Hippocampal formation (tissue), 2 donors: ENCODE data around the gene CDH4.
A peak's percentile ranks its signal among the peaks of the same experiment; 100 is the strongest.

Source experiments
- DNase-seq, 2 donors: peaks; one replicate each; lab custom pipeline; 2025; lab: John Stamatoyannopoulos, UW

The CDH4 gene

DNA sequence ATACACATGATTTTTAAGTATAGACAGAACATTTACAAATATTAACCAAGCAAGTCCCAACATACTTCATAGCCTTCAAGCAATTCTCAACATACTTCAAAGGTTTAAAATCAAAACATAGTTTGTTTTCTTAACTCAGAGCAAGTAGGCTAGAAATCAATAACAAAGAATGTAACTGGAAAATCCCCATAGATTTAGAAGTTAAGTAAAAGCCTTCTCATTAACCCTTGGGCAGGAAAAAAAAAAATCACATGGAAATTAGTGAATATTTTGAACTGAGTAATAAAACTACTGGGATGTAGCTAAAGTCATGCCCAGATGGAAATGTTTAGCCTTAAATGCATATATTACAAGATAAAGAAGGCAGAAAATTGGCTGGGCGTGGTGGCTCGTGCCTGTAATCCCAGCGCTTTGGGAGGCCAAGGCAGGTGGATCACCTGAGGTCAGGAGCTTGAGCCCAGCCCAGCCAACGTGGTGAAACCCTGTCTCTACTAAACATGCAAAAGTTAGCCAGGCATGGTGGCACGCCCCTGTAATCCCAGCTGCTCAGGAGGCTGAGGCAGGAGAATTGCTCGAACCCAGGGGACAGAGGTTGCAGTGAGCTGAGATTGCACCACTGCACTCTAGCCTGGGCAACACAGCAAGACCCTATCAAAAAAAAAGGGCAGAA is 497.5 kb downstream of the CDH4 start:
- DNase-seq = no peak

DNA sequence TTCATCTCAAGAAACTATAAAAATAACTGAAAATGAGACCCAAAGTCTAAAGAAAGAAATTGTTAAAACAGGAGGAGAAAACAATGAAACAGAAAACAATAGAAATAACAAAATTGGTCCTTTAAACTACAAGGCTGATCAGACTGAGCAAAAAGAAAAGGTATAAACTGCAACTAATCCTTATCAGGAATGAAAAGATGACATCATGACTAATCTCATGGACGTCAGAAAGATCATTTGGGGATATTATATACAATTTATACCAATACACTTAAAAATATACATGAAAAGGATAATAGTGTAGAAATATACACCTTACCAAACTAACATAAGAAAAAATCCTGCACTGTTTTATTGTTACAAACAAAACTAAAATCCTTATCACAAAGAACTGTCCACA is 498.0 kb downstream of the CDH4 start:
- no peak for DNase-seq

DNA sequence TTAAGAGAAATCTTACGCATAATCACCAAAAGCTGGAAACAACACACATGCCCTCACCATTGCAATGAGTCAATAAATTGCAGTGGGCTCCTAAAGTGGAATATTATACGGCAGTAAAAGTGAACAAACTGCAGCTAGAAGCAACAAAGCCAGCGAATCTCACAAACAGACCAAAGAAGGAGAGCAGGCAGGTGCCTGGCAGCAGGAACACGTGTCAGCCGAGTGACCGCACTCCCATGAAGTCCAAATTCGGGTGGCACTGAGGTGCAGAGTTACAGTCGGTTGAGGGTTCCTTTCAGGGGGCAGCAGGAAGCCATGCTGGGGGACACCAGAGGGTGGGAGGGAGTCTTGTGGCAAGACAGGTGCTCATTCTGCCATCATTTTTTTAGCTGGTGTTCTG is 500.5 kb downstream of the CDH4 start:
- no peak for DNase-seq

GRCh38 chr20:61753316-61753942 is 501.4 kb downstream of the CDH4 start:
- DNase-seq = no peak

DNA sequence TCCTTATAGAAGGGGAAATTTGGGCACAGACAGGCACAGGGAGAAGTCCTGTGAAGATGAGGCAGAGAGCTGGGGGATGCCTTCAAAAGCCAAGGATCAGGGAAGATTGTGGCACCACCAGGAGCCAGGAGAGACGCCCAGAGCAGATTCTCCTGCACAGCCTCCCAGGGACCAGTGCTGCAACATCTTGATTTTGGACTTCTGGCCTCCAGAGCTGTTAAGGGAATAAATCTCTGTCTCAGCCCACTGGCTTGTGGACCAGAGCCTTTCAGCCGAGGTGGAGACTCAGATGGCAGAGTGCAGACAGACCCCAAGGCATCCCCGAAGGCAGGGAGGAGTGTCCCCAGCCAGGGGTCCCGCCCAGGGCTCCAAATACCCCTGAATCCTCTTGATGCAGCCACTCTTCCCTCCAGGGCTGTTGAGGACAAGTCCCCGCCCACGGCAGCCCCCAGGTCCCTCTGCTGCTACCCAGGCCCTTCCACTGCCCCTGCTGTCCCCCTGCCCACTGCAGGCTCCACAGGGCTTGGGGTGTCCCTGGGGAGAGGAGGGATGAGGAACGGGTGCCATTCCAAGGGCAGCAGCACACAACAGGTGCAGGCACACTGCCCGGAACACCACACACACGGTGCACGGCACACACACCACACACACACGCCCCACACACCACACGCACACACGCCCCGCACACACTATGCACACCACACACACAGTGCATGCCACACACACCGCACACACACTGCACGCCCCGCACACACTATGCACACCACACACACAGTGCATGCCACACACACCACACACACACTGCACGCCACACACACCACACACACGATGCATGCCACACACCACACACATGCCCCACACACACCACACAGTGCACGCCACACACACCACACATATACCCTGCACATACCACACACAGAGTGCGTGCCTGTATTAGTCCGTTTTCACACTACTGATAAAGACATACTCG is 502.2 kb downstream of the CDH4 start:
- DNase-seq = no peak

GRCh38 chr20:61754976-61755778 is 503.1 kb downstream of the CDH4 start:
- no peak for DNase-seq

DNA sequence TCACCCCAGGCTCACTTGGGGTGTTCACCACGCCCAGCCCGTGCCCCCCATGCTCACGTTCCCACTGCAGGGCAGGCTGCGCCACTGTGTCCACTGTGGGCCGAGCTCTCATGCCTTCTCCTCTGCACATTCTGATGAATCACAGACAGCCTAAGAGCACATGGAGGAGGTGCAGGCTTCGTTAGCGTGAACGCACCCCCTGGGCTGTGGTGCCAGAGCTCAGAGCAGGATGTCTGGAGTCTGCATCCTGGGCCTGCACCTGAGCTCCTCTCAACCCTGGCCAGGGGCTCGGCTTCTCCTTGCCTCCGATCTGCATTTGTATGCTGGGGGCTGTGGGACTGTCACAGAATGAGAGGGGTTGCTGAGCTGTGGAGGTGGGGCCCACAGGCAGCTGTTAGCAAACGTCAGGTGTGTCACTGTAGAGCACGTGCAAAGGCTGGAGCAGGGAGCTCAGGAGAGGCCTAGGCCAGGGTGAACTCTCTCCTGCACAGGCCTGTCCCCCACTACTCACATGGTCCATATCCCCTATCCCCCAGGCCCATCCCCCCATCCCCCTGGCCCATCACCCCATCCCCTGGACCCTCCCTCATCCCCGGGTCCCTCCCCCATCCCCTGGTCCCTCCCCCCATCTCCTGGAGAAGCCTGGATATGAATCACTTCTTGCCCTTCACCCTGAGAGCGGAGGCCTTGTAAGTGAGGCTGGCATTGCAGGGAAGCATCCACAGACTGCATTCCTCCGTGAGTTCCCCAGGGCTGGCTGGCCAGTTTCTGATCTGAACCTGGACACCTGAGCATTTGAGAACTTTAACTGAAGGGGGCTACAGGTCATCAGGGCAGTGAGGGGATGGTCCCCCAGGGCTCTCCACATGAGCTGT is 504.1 kb downstream of the CDH4 start:
- no peak for DNase-seq

- DNase-seq = no peak
Measured at GRCh38 chr20:61756966-61757677, 505.1 kb downstream of the CDH4 start.

DNA sequence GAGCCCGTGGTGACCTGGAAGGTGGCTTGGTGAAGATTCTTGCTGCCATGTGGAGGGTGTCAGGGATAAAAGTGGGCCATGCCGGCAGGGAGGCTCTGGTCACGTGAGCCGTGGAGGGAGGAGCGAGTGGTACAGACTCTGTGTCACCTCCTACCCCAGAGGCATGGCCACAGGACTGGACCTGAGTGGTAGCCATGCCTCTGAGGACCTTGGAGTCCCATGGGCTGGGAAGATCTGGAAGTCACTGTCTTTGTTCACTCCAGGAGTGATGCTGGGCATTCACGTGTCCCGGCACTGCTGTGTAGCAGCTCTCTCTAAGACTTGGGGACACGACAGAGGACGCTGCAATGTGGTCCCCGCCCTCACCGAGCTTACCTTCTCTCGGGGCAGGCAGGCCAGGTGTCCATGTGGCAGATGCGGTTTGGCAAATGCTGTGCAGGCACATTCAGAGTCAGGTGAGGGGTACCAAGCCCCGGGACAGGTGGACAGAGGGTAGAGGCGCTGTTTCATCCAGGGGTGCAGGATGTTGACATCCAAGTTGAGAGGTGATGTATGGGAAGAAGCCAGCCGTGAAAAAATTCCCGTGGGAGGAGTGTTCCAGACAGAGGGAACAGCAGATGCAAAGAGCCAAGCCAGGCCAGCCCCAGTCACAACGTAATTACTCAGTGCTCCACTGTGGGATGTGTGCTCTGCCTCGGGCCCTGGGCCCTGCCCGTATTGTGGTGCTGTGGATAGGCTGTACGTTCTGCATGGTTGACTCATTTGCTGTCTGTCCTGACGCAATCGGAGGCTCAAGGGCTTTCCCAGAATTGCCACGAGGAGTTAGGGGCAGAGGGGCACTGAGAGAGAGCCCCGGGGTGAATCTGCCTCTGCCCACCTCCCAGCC is 505.9 kb downstream of the CDH4 start:
- no peak for DNase-seq

DNA sequence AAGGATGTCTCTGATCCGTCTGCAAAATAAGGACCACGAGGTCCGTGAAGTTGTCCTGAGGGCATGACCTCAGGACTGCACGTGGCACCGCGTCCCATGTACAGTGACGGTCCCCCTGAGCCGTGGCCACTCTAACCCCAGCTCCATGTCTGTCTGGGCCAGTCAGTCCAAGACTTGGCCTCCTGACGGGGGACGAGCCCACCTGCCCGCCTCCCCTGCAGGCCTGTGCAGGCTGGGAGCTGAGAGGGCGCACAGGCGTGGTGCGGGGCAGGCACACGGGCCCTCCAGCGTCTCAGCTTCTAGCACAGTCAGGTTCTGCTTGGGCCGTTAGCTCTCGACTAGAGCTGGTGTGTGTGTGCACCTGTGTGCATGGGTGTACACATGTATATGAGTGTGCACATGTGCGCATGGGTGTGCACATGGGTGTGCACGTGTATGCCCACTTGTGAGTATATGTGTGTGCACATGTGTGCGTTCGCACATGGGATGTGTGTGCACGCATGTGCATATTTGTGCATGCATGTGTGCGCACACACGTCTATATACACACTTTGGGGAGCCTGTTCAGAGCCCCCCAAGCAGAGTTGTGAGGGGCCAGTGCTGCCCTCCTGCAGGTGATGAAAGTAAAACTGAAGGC is 506.6 kb downstream of the CDH4 start:
- DNase-seq = no peak

DNA sequence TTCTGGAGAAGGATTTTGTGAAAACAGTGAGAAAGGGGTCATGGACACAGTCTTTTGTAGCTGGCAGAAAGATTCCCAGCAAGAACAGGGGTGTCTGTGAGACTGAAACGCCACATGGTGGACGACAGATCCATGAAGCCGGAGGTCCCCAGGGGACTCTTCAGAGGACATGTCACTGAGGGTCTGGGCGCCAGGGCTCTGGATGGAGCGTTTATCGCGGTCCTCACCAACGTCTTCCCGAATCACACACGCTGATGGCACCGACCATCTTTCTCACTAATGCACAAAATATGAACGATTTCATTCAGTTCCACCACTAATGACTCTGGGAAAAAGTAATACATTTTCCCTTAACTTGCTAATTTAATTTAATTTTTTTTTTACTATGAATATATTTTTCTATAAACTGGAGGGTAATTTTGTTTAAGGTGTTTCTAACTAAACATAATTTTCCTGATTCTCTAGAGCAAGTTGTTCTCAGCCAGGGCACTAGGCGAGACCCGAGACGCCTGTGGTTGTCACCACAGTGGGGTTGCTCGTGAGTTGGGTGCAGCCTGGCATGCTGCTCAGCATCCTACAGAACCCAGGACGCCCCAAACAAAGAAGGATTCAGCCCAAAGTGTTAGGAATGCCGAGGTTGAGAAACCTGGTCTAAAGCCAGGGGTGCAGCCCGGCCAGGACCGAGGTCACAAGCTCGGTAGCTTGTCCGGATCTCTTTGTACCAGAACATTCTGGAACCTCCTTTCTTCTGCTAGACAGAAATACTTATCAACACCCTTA is 507.4 kb downstream of the CDH4 start:
- no peak for DNase-seq

DNA sequence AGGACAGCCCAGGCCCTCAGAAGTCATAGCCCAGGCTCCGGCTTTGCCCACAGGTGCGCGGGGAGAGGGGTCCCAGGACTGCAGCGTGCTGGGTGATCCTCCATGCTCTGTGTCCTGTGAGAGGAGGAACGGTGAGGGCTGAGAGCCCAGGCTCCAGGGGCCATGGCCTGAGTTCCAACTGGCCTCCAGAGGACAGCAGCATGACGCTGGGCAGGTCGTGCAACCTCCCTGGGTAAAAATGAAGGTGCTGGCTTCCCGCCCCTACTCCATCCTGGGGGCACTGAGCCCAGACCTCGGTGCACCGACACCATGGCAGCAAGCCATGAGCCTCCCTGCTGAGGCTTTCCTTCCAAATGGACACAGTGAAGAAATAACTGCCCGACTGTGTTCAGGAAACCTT is 508.3 kb downstream of the CDH4 start:
- DNase-seq = peak in 1 of 2 donors; percentile 29

- DNase-seq = peak in 1 of 2 donors; percentile 63
Measured at GRCh38 chr20:61760731-61761130, 508.7 kb downstream of the CDH4 start.

- DNase-seq = no peak
Measured at GRCh38 chr20:61761453-61762166, 509.5 kb downstream of the CDH4 start.

DNA sequence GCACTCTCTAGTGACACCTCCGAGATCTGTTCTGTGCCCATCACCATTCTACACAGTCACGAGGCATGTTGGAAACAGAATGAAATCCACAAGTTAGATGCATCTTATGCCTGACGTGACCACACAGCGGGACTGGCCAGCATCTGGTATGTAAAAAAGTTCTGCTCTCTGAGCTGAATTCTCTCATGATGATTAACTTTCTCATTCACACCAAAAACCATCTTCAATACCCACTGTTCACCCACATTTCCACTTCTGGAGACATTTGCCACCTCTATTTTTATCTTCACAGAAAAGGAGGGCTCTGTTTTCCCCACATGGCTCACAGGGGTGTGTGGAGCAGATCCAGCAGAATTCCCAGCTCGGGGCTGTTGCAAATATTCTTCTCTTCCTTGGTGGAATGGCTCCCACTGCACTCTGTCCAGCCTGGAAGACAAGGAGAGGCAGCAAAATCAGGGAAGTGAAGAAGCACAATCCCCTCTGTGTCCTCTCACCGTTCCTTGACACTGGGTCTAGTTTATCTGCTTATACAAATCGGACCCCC is 510.2 kb downstream of the CDH4 start:
- DNase-seq = no peak

DNA sequence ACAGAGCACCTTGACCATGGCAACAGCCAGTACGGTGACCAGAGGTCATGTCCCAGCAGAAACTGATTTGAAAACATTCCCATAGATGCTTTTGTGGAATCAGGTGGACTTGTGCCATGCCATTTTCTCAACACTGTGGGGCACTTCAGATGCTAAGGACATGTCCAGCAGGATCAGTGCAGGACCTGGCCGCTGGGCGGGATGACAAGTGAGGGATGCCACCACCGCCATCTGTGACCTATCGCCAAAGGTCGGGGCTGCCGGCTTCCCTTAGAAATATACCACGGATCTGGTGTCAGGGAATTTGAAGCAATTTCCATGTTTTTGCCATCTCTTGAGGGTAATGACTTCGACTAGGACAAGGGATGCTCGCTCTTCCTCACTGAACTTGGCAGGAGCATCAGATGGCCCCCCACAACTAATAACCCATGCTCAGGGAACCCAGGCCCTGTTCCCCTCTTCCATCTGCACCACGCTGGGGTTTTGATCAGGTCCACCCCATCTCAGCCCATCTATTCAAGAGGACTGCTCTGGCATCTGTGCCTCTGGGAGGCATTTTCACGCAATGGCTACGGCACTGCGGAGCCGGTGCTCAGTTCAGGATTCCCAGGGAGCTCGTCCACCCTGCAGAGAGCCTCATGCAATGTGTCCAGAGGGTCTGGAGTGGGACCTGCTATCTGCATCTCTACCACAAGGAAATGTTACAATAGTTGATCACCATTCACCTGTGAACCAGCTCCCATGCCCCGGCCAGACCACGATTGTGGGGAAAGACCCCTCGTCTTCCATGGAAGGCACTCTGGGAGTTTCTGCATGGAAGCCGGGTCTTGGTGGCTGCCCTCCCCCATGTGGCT is 511.1 kb downstream of the CDH4 start:
- DNase-seq = no peak
